ENCODE data around the gene S100A1. TPM values are rescaled to one million over a fixed set of nuclear protein-coding genes. Genes with fewer than 3 reads are reported as not detected.

Gene S100A1
- total and polyA plus RNA-seq, 2 of the 8 experiments (the other 6 are each of a cell fraction or from before 2014, with no cell fraction given) = 2.0 TPM; not detected in 1

- TF ChIP-seq FOSL1 (IDR thresholded peaks at IDR 0.05; ENCODE audit: insufficient read depth, low read depth, low read length) (no peak), CTBP2 (IDR thresholded peaks at IDR 0.05; ENCODE audit: borderline replicate concordance, insufficient read depth, insufficient read length, low read length) (no peak), TBP (IDR thresholded peaks at IDR 0.05; ENCODE audit: low read depth, low read length) (peak; percentile 97), SAP30 (IDR thresholded peaks at IDR 0.05; ENCODE audit: insufficient read depth, insufficient replicate concordance, low read length) (no peak), CHD2 (IDR thresholded peaks at IDR 0.05; ENCODE audit: low read length) (0 out of 2 replicates have a peak, but pooled peaks have one; percentile 30), RXRA (IDR thresholded peaks at IDR 0.05; ENCODE audit: insufficient read depth, low read depth, low read length) (no peak)
Measured at GRCh38 chr1:153626904-153627714, 1.1 kb upstream of the S100A1 start, which contains the start of gene S100A13 (continued).

Measured in H1 (cell line).